Uterus (tissue), 2 donors: ENCODE data around the gene SH3PXD2A.

Experiments
- POLR2A ChIP-seq, 2 donors: fragments of 450-650 bp; IDR thresholded peaks; one replicate each; pipeline ENCODE4 v1.6.1; 2016; ENCODE audit warnings: antibody characterized with exemption in 2 of 2, mild to moderate bottlenecking in 1 of 2, moderate library complexity in 1 of 2
- TF ChIP-seq, protein P1 (sequence below), 4 experiments: fragments of 200-600 bp in 2 of 4; fragments of 450-650 bp in 2 of 4; sonication (generic) in 2 of 4; IDR thresholded peaks; one replicate each; pipeline ENCODE4 v1.5.1; 2016 to 2019; ENCODE audit warnings: antibody characterized with exemption in 4 of 4, mild to moderate bottlenecking in 2 of 4, moderate library complexity in 1 of 4

- TF ChIP-seq, protein P1, sequence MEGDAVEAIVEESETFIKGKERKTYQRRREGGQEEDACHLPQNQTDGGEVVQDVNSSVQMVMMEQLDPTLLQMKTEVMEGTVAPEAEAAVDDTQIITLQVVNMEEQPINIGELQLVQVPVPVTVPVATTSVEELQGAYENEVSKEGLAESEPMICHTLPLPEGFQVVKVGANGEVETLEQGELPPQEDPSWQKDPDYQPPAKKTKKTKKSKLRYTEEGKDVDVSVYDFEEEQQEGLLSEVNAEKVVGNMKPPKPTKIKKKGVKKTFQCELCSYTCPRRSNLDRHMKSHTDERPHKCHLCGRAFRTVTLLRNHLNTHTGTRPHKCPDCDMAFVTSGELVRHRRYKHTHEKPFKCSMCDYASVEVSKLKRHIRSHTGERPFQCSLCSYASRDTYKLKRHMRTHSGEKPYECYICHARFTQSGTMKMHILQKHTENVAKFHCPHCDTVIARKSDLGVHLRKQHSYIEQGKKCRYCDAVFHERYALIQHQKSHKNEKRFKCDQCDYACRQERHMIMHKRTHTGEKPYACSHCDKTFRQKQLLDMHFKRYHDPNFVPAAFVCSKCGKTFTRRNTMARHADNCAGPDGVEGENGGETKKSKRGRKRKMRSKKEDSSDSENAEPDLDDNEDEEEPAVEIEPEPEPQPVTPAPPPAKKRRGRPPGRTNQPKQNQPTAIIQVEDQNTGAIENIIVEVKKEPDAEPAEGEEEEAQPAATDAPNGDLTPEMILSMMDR (IDR thresholded peaks at IDR 0.05) = no peak
- TF ChIP-seq POLR2A (IDR thresholded peaks at IDR 0.05) = no peak
These were observed 21.5 kb downstream of the SH3PXD2A start for GRCh38 chr10:103833731-103834365.
